Fibroblast of the aortic adventitia (primary cell): ENCODE data around the gene IQGAP3. TPM values are rescaled to one million over a fixed set of nuclear protein-coding genes. Genes with fewer than 3 reads are reported as not detected.

ENCODE experiments used
- DNase-seq: peaks from one replicate; pipeline ENCODE4 v3.0.0-alpha.2; 2010; ENCODE audit warnings: low read depth
- H3K4me3 ChIP-seq: 2 replicates; pipeline ENCODE4 v1.5.1; 2011; ENCODE audit warnings: low read depth, mild to moderate bottlenecking, control low read depth, low read length, moderate library complexity
- total RNA-seq: library from RNA; depleted of rRNA; stranded (reverse); fragments of >200 nt; gene quantifications from 2 replicates; pipeline ENCODE4 v1.2.3, GENCODE V29; 2012; ENCODE audit warnings: low replicate concordance
- TF ChIP-seq, protein P1 (sequence below): IDR thresholded peaks from 2 replicates; pipeline ENCODE4 v1.5.1; 2011; ENCODE audit warnings: mild to moderate bottlenecking, low read length, control low read depth, inconsistent platforms; ENCODE audit not compliant: insufficient read depth

IQGAP3 gene
- total RNA-seq, 1 donor = 28.7 TPM

DNA sequence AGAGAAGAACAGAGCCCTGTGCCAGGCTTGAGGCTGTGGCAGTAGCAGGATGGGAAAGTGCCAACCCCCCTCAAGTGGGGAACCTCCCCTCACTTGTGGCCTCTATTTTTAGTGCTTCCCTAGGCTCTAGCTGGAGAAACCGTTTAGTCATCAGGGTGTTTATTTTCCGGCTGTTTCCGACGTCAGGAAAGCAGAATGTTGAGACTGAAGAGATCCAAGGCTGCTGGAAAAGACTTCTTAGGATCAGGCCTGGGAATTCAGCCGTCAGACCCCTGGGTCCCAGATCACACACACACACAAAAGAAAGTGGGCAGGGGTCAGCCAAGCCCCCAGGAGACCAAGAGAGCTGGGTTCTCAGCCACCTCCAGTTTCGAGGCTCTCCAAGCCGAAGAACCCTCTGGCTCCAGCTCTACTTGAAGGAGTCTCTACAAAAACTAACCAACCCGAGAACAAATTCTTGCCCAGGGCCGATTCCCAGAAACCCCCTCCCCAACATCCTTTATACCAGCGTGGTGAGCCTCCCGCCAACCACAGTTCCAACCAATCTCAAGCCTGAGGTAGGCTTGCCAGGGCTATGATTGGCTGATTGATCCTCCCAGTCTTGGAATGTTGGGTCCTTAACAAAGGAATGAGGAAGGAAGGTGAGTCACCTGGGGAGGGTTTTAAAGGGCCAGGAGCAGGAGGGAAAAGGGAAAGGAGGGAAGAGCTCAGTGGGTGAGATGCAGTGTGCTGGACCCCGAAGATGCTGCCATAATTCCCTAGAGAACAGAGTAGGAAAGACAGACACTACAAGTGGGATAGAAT is 69.3 kb downstream of the IQGAP3 start:
- peak; percentile 97 for DNase-seq
- peak overlapping the region; percentile 44 for H3K4me3 ChIP-seq
- TF ChIP-seq, protein P1, sequence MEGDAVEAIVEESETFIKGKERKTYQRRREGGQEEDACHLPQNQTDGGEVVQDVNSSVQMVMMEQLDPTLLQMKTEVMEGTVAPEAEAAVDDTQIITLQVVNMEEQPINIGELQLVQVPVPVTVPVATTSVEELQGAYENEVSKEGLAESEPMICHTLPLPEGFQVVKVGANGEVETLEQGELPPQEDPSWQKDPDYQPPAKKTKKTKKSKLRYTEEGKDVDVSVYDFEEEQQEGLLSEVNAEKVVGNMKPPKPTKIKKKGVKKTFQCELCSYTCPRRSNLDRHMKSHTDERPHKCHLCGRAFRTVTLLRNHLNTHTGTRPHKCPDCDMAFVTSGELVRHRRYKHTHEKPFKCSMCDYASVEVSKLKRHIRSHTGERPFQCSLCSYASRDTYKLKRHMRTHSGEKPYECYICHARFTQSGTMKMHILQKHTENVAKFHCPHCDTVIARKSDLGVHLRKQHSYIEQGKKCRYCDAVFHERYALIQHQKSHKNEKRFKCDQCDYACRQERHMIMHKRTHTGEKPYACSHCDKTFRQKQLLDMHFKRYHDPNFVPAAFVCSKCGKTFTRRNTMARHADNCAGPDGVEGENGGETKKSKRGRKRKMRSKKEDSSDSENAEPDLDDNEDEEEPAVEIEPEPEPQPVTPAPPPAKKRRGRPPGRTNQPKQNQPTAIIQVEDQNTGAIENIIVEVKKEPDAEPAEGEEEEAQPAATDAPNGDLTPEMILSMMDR = no peak

DNA sequence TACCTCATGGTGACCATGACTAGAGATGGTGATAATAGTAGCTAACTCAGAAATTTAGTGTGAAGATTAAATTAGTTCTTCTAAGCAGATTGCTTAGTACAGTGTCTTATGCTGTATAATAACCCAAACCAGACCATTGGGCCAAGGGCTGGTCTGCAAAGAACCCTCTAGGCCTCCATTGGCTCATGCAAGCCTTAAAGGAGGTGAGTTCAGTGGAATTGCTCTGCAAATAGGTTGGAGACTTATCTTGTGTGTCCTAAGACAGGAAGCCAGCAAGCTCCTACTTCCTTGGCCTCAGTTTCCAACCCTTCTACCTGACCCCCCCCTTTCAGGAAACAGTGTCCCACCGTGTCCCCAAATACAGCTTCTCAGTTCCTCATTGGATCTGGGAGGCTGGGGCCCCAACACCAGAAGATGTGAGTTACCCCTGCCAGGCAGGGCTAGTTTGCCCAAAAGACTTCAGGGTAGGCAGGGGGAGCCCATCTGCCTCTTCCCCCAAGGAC is 69.9 kb downstream of the IQGAP3 start:
- TF ChIP-seq, protein P1 = no peak
- no peak overlapping the region for H3K4me3 ChIP-seq
- DNase-seq = peak; percentile 42

DNA sequence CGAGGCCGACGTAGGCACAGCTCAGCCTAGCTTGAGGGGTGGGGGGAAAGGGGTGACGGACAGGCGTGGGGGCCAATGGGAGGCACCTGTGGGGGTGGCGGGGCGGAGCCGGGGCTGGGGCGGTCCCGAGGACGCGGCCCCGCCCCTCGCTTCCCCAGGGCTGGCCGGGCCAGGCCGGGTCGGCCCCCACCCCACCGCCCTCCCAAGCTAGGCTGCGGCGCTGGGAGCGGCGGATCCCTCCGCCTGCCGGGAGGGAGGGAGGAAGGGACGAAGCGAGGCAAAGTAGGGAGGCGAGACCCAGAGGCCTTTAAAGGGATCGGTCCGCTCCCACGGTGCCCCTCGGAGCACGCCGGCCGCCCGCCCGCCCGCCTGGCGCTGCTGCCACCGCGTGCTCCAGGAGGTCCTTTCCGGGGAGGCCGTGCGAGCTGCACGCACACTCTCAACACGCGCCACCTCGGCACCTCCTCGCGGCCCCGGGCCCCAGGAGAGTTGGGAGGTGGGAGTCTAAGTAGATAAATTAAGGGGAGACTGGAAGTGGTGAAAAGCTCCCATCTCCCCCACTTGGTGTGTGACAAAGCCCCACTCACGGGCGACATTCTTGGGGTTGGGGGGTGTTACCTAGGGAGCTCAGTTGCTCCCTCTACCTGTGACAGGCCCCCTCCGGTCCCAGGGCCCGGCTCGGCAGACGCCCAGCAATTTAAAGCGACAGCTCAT is 71.4 kb downstream of the IQGAP3 start:
- TF ChIP-seq, protein P1 = no peak
- peak overlapping the region; percentile 93 for H3K4me3 ChIP-seq
- DNase-seq = peak; percentile 95

DNA sequence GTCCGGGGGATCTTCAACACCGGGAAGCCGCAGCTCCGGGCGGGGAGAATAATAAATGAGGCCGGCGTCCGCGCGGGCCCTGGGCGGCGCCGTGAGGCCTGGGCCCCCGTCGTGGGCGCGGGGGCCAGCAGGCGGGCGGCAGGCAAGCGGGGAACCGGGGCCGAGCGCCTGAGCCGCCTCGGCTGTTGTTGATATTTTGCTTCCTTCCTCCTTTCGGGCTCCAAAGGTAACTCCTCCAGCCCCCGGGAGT is 71.9 kb downstream of the IQGAP3 start, which contains the start of gene MEF2D:
Gene MEF2D, minus strand, starts transcription at position 233 of the 250 bp plus-strand sequence. CDS start 17,483 bp downstream, outside the sequence.
- TF ChIP-seq, protein P1 = no peak
- H3K4me3 ChIP-seq = peak within 1 kb of the TSS; percentile 93
- no peak for DNase-seq

DNA sequence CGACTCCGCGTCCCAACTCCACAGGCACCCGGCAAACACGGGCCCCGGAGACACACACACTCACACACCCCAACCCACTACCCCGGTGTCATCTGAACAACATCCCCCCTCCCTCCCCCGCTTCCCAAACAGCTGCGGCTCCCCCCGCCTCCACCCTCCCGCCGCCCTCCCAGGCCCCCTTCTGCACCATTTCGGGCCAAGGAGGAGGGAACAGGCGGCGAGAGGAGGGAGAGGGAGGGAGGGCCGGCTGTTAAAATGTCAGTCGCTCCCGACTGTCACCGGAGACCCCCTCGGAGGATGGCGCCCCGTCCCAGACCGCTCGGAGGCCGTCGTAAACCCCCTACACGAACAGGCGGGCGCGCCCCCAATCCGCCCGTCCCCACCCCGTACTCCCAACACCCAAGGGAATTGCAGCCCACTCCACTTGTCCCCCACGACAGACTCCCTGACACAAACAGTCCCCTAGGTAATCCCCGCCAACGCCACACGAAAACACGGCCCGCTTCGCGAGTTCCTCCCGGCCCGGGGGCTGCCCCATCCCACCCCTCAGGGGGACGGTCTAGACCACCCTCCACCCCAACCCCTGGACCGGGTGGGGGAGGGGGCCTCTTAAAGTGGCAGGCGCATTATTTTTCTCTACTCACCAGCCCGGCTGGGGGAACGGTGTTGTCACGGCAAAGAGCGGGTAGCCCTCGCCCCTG is 72.4 kb downstream of the IQGAP3 start:
- TF ChIP-seq, protein P1 = no peak
- DNase-seq = no peak
- H3K4me3 ChIP-seq = peak overlapping the region; percentile 93

DNA sequence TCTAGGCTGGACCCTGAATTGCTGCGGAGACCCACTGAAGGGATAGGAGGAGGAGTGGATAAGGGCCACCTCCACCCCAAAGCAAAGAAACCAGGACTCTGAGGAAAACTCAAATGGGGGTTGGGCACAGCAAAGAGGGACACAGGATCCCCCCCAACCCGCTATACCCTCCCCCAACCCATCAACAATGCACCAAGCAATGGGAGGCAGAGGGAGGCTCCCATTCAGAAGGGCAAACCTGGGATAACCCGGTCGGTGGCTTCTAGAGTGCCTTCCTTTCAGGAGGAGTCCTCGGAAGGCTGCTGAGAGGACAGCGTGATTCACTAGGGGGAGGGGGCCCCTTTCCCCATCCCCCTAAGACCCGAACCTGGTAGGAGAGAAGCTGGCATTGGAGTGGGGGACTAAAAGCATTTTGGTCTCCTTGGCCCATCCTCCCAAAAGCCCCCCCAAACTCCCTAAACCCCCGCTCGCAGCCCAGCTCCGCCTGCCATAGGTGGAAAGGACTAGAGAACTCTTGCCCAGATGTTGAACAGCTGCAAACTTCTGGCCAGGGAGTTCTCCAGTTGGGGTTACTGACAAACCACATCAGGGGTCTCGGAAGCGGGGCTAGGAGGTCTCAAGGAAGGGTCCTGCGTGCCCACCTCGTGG is 73.0 kb downstream of the IQGAP3 start:
- H3K4me3 ChIP-seq = peak overlapping the region; percentile 93
- TF ChIP-seq, protein P1 = no peak
- no peak for DNase-seq
